Epithelial cell of proximal tubule (primary cell): ENCODE results near the gene PAPPA. TPM values are rescaled to one million over a fixed set of nuclear protein-coding genes. Genes with fewer than 3 reads are reported as not detected.

Source experiments
- DNase-seq: peaks from one replicate; pipeline ENCODE4 v3.0.0-alpha.2; 2011; ENCODE audit warnings: low read depth
- H3K4me3 ChIP-seq: 2 replicates; pipeline ENCODE4 v1.5.1; 2011; ENCODE audit warnings: low read depth, mild to moderate bottlenecking, low read length
- CTCF ChIP-seq: conservative IDR thresholded peaks from 2 replicates; pipeline ENCODE4 v1.5.1; 2012; ENCODE audit warnings: low read depth, mild to moderate bottlenecking, low read length
- total RNA-seq: library from RNA; depleted of rRNA; stranded (reverse); fragments of >200 nt; gene quantifications from 2 replicates; pipeline ENCODE4 v1.2.3, GENCODE V29; 2015

The PAPPA gene
- total RNA-seq, 1 donor from 2014 or later: 2.5 TPM

GRCh38 chr9:116208417-116209232 lies 55.0 kb downstream of the PAPPA start:
- TF ChIP-seq CTCF: peak; percentile 34
- no peak overlapping the region for H3K4me3 ChIP-seq
- no peak for DNase-seq

- TF ChIP-seq CTCF: no peak
- no peak for DNase-seq
- H3K4me3 ChIP-seq: no peak overlapping the region
Observed at GRCh38 chr9:116209414-116210116, 56.0 kb downstream of the PAPPA start.

- DNase-seq: no peak
- no peak for TF ChIP-seq CTCF
- no peak overlapping the region for H3K4me3 ChIP-seq
Observed at GRCh38 chr9:116212986-116213692, 59.5 kb downstream of the PAPPA start.

GRCh38 chr9:116213693-116214047 lies 60.1 kb downstream of the PAPPA start:
- no peak for DNase-seq
- no peak overlapping the region for H3K4me3 ChIP-seq
- no peak for TF ChIP-seq CTCF

GRCh38 chr9:116218399-116218798 lies 64.8 kb downstream of the PAPPA start:
- no peak for TF ChIP-seq CTCF
- DNase-seq: no peak
- H3K4me3 ChIP-seq: no peak overlapping the region

GRCh38 chr9:116219686-116220085 lies 66.1 kb downstream of the PAPPA start:
- peak; percentile 44 for TF ChIP-seq CTCF
- peak; percentile 61 for DNase-seq
- no peak overlapping the region for H3K4me3 ChIP-seq
